SK-N-MC (cell line): ENCODE results near the gene SPG7.

ENCODE experiments used
- EZH2 ChIP-seq: fragments of 200-600 bp; sonication (generic); IDR thresholded peaks from one replicate; pipeline ENCODE4 v1.6.1; 2017; ENCODE audit warnings: antibody characterized with exemption
- POLR2AphosphoS5 ChIP-seq: IDR thresholded peaks from 2 replicates; pipeline ENCODE4 v1.6.1; 2012; ENCODE audit warnings: mild to moderate bottlenecking, low read depth, low read length, borderline replicate concordance

GRCh38 chr16:89599451-89599858 is 91.3 kb downstream of the SPG7 start:
- TF ChIP-seq EZH2 (no peak), POLR2AphosphoS5 (no peak)
